RWPE2 (cell line): ENCODE data around the gene KIF21A.

ENCODE experiments used
- ATAC-seq: fragments of 200-7000 bp; cut with Tn5 transposase; 3 replicates; pipeline ENCODE4 v1.9.1; 2021; ENCODE audit warnings: low read depth
- DNase-seq: peaks from one replicate; pipeline ENCODE4 v3.0.0-alpha.2; 2020; ENCODE audit warnings: low spot score
- H3K27ac ChIP-seq: fragments of 450-650 bp; 2 replicates; pipeline ENCODE4 v1.5.1; 2017; ENCODE audit warnings: mild to moderate bottlenecking; ENCODE audit not compliant: poor library complexity, severe bottlenecking
- H3K27me3 ChIP-seq: fragments of 250-450 bp; sonication (Bioruptor Pico); 2 replicates; pipeline ENCODE4 v1.5.1; 2021; ENCODE audit warnings: mild to moderate bottlenecking, moderate library complexity; ENCODE audit not compliant: insufficient read depth, poor library complexity, severe bottlenecking
- H3K36me3 ChIP-seq: fragments of 250-450 bp; sonication (Bioruptor Pico); 2 replicates; pipeline ENCODE4 v1.5.1; 2020; ENCODE audit warnings: low read depth, mild to moderate bottlenecking, moderate library complexity
- H3K4me1 ChIP-seq: fragments of 250-450 bp; sonication (Bioruptor Pico); 2 replicates; pipeline ENCODE4 v1.5.1; 2021; ENCODE audit warnings: mild to moderate bottlenecking, moderate library complexity; ENCODE audit not compliant: insufficient read depth, poor library complexity, severe bottlenecking
- H3K4me3 ChIP-seq: fragments of 250-450 bp; sonication (Bioruptor Pico); 2 replicates; pipeline ENCODE4 v1.5.1; 2021; ENCODE audit warnings: mild to moderate bottlenecking, moderate library complexity; ENCODE audit not compliant: severe bottlenecking
- H3K9me3 ChIP-seq: fragments of 250-450 bp; sonication (Bioruptor Pico); 2 replicates; pipeline ENCODE4 v1.5.1; 2021; ENCODE audit warnings: mild to moderate bottlenecking, moderate library complexity; ENCODE audit not compliant: severe bottlenecking
- TF ChIP-seq, protein P1 (sequence below): fragments of 450-650 bp; IDR thresholded peaks from one replicate; pipeline ENCODE4 v1.5.1; 2017; ENCODE audit warnings: mild to moderate bottlenecking, moderate library complexity; ENCODE audit not compliant: poor library complexity, severe bottlenecking

KIF21A gene

DNA sequence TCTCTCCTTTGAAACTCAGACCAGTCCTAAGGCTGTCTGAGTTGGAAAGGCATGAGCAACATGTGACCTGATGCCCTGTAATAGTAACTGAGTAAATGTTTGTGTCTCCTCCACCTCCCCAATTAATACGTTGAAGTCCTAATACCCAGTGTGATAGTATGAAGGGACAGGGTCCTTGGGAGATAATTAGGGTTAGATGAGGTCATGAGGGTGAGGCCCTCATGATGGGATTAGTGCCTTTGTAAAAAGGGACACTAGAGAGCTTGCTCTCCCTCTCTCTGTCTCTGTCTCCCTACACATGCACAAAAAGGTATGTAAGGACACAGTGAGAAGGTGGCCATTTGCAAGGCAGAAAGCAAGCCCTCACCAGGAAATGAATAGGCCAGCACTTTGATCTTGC, 18.1 kb upstream of the KIF21A start:
- Histone ChIP-seq H3K9me3 (no peaks in the 10 kb centered on the region), H3K4me3 (no peak overlapping the region), H3K27ac (no peak overlapping the region), H3K4me1 (no peaks in the 10 kb centered on the region), H3K27me3 (no peaks in the 10 kb centered on the region), H3K36me3 (no peaks in the 10 kb centered on the region)
- TF ChIP-seq, protein P1, sequence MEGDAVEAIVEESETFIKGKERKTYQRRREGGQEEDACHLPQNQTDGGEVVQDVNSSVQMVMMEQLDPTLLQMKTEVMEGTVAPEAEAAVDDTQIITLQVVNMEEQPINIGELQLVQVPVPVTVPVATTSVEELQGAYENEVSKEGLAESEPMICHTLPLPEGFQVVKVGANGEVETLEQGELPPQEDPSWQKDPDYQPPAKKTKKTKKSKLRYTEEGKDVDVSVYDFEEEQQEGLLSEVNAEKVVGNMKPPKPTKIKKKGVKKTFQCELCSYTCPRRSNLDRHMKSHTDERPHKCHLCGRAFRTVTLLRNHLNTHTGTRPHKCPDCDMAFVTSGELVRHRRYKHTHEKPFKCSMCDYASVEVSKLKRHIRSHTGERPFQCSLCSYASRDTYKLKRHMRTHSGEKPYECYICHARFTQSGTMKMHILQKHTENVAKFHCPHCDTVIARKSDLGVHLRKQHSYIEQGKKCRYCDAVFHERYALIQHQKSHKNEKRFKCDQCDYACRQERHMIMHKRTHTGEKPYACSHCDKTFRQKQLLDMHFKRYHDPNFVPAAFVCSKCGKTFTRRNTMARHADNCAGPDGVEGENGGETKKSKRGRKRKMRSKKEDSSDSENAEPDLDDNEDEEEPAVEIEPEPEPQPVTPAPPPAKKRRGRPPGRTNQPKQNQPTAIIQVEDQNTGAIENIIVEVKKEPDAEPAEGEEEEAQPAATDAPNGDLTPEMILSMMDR, result no peak
- ATAC-seq (no peak), DNase-seq (no peak)

DNA sequence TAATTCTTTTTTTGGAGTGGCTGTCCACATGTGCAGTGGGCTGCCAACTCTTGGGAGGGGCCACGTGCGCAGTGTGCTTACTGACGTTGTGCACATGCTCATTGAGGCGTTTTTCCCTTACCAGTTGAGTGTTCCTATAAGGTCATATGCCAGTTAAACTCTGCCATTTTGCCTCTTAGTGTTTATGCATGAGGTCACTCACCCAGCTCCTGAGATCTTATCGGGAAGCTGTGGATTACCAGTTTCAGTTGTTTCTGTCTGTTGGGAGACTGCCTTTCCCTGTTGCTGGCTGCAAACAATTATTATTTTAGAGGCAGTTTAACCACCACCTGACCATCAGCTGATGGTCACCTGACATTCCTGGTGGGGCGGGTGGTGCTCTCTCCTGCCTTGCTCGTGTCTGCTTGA, 16.1 kb upstream of the KIF21A start:
- DNase-seq (no peak), ATAC-seq (no peak)
- no peak overlapping the region for H3K27ac ChIP-seq
- no peaks in the 10 kb centered on the region for H3K4me1 ChIP-seq
- no peaks in the 10 kb centered on the region for H3K27me3 ChIP-seq
- H3K9me3 ChIP-seq, result no peaks in the 10 kb centered on the region
- TF ChIP-seq, protein P1, result no peak
- no peaks in the 10 kb centered on the region for H3K36me3 ChIP-seq
- H3K4me3 ChIP-seq, result no peak overlapping the region

DNA sequence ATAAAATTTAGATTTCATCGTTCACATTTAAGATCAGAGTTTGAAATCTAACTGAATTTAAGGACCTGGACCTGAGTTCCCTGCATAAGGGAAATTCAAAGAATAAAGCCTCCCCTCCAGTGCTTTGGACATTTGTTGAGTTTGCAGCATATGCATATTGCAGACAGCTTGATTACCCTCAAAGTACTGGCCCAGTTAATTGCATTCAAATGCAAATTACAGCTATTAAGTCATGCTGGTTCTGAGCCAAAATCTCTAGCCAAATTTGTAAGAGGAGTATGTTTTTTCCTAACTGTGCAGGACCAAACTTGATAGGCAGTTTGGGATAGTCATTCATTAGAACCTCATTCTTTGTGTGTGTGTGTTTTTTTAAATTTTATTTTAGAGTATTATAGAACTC, 9.1 kb upstream of the KIF21A start:
- Histone ChIP-seq H3K36me3 (no peaks in the 10 kb centered on the region), H3K27ac (no peak overlapping the region), H3K4me3 (no peak overlapping the region), H3K27me3 (no peaks in the 10 kb centered on the region), H3K9me3 (no peaks in the 10 kb centered on the region), H3K4me1 (no peaks in the 10 kb centered on the region)
- ATAC-seq, result no peak
- DNase-seq, result no peak
- TF ChIP-seq, protein P1, result no peak

DNA sequence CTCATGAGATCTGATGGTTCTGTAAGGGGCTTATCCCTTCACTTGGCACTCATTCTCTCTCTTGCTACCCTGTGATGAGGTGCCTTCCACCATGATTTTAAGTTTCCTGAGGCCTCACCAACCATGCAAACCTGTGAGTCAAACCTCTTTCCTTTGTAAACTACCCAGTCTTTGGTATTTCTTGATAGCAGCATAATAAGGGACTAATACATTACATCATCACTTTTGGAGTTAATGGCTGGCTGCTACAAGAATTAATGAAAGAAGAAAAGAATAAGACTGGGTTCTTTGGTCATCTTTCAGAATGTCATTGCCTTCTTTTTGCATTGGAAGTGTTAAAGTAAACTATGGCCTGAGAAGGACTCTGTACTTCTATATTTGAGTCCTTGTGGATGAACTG, 5.1 kb upstream of the KIF21A start:
- Histone ChIP-seq H3K4me1 (no peaks in the 10 kb centered on the region), H3K27me3 (no peaks in the 10 kb centered on the region), H3K36me3 (no peaks in the 10 kb centered on the region), H3K4me3 (no peak overlapping the region), H3K27ac (no peak overlapping the region), H3K9me3 (no peaks in the 10 kb centered on the region)
- no peak for ATAC-seq
- TF ChIP-seq, protein P1, result no peak
- no peak for DNase-seq

DNA sequence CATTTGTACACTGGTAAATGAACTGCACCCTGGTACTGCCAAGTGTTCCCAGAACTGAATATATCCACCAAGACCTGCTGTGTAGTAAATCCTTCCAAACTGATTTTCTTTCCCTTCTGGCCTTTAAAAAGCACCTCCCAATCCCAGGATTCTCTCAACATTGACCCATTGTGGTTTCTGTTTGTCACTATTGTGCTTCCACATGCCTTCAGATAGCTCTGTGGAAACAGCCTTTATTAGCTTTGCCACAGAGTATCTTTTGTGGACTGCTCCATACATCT, 949 bp upstream of the KIF21A start:
- Histone ChIP-seq H3K9me3 (no peaks in the 10 kb centered on the region), H3K27me3 (no peaks in the 10 kb centered on the region), H3K36me3 (no peaks in the 10 kb centered on the region), H3K4me3 (no peak overlapping the region), H3K27ac (peak overlapping the region; percentile 72), H3K4me1 (peaks cover 5% of the 10 kb centered on the region)
- TF ChIP-seq, protein P1, result no peak
- ATAC-seq, result no peak
- DNase-seq, result no peak
